Smooth muscle cell (in vitro differentiated cells): ENCODE results near the gene IST1. TPM values are rescaled to one million over a fixed set of nuclear protein-coding genes. Genes with fewer than 3 reads are reported as not detected.
"Not testable (repeated sequence)": the region's sequence is repeated elsewhere in the genome, so short reads cannot be mapped to it uniquely, and the experiment has no call there.

Experiments used
- DNase-seq: peaks from one replicate; lab custom pipeline; 2025; ENCODE audit not compliant: unreplicated experiment; lab: John Stamatoyannopoulos, UW
- H2AFZ ChIP-seq: fragments of 200-600 bp; sonication (generic); 2 replicates; pipeline ENCODE4 v1.6.0; 2016; ENCODE audit warnings: antibody characterized with exemption, low read depth, mild to moderate bottlenecking
- H3F3A ChIP-seq: fragments of 200-600 bp; sonication (generic); 2 replicates; pipeline ENCODE4 v1.6.0; 2017; ENCODE audit warnings: antibody characterized with exemption, low read depth
- H3K27ac ChIP-seq: fragments of 200-600 bp; sonication (generic); 2 replicates; pipeline ENCODE4 v1.5.1; 2016; ENCODE audit warnings: low read depth, mild to moderate bottlenecking
- H3K27me3 ChIP-seq: fragments of 200-600 bp; sonication (generic); 2 replicates; pipeline ENCODE4 v1.6.1; 2016; ENCODE audit warnings: low read depth, mild to moderate bottlenecking
- H3K36me3 ChIP-seq: fragments of 200-600 bp; sonication (generic); 2 replicates; pipeline ENCODE4 v1.5.1; 2016; ENCODE audit warnings: low read depth
- H3K4me1 ChIP-seq: fragments of 200-600 bp; sonication (generic); 2 replicates; pipeline ENCODE4 v1.5.1; 2016; ENCODE audit warnings: low read depth
- H3K4me2 ChIP-seq: fragments of 200-600 bp; sonication (generic); 2 replicates; pipeline ENCODE4 v1.6.0; 2016; ENCODE audit warnings: mild to moderate bottlenecking
- H3K4me3 ChIP-seq: fragments of 200-600 bp; sonication (generic); 2 replicates; pipeline ENCODE4 v1.5.1; 2016; ENCODE audit warnings: mild to moderate bottlenecking
- H3K79me2 ChIP-seq: fragments of 200-600 bp; sonication (generic); 2 replicates; pipeline ENCODE4 v1.6.0; 2016; ENCODE audit warnings: low read depth, mild to moderate bottlenecking
- H3K9ac ChIP-seq: fragments of 200-600 bp; sonication (generic); 2 replicates; pipeline ENCODE4 v1.6.0; 2016; ENCODE audit warnings: low read depth
- H3K9me3 ChIP-seq: fragments of 200-600 bp; sonication (generic); replicated peaks from 2 replicates; pipeline ENCODE4 v1.5.1; 2016; ENCODE audit warnings: low read depth
- H4K20me1 ChIP-seq: fragments of 200-600 bp; sonication (generic); 2 replicates; pipeline ENCODE4 v1.6.0; 2016; ENCODE audit warnings: low read depth
- WGBS: methylation state at CpG from one replicate; pipeline ENCODE4 v1.1.7; 2016; ENCODE audit warnings: low lambda C conversion rate; 5-methylcytosine and 5-hydroxymethylcytosine counted together
- polyA plus RNA-seq: library from polyadenylated mRNA; unstranded; fragments of >200 nt; fragmentation: Nextera tagmentation; extraction: Ambion mirVana; gene quantifications from 2 replicates; pipeline ENCODE4 v1.2.1, GENCODE V29; 2016
- total RNA-seq: library from RNA; depleted of rRNA; stranded (reverse); fragments of >200 nt; gene quantifications from 2 replicates; pipeline ENCODE4 v1.2.3, GENCODE V29; 2014
- TF ChIP-seq, protein P1 (sequence below): fragments of 200-600 bp; sonication (generic); IDR thresholded peaks from 2 replicates; pipeline ENCODE4 v1.5.1; 2017; ENCODE audit warnings: borderline replicate concordance, mild to moderate bottlenecking, antibody characterized with exemption; ENCODE audit not compliant: insufficient read depth, poor library complexity, severe bottlenecking

The IST1 gene
- total and polyA plus RNA-seq, 2 experiments from 2014 or later = 125 to 220 TPM

DNA sequence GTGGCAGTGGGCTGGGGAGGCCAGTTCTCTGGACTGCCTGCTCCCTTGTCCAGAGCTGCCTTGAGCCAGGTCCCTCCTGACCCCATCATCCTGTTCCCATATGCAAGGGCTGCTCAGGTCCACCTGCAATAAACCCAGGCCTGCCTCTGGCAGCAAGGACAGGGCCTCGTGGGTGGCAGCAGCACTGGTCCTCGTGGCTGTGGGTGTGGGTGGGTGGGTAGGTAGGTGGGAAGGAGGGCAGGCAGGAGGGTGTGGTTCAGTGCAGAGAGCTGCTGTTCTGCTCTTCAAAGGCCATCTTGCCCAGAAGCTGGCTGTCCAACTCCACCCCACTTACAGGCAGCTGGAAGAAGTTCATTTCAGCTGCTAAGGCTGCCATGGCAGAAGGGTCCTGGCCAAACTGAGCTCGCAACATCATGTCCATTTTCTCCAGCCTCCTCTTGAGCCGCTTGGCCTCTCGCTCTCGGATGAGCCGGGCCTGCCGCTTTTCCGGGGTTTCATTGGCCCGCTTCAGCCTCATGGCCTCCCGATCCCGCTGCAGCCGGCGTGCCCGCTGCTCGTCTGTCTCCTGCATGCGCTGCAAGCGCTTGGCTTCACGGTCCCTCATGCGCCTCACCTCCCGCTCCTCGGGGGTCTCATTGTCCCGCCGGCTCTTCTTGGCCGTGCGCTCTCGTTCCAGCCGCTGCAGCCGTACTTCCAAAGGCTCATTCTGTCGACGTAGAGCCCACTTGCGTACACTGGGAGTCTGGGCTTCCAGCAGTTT, 35.4 kb upstream of the IST1 start:
- Histone ChIP-seq H3K4me3 (no peak overlapping the region), H3K79me2 (no peaks in the 10 kb centered on the region), H3K27me3 (no peaks in the 10 kb centered on the region), H2AFZ (no peak overlapping the region), H3K27ac (no peak overlapping the region), H4K20me1 (peaks cover 25% of the 10 kb centered on the region), H3F3A (peaks cover 8% of the 10 kb centered on the region), H3K4me2 (no peak overlapping the region), H3K36me3 (peaks cover 9% of the 10 kb centered on the region), H3K4me1 (no peaks in the 10 kb centered on the region), H3K9me3 (no peaks in the 10 kb centered on the region), H3K9ac (no peak overlapping the region)
- 98% methylated on average over 32 of the region's 32 CpGs for WGBS
- no peak for DNase-seq
- TF ChIP-seq, protein P1, sequence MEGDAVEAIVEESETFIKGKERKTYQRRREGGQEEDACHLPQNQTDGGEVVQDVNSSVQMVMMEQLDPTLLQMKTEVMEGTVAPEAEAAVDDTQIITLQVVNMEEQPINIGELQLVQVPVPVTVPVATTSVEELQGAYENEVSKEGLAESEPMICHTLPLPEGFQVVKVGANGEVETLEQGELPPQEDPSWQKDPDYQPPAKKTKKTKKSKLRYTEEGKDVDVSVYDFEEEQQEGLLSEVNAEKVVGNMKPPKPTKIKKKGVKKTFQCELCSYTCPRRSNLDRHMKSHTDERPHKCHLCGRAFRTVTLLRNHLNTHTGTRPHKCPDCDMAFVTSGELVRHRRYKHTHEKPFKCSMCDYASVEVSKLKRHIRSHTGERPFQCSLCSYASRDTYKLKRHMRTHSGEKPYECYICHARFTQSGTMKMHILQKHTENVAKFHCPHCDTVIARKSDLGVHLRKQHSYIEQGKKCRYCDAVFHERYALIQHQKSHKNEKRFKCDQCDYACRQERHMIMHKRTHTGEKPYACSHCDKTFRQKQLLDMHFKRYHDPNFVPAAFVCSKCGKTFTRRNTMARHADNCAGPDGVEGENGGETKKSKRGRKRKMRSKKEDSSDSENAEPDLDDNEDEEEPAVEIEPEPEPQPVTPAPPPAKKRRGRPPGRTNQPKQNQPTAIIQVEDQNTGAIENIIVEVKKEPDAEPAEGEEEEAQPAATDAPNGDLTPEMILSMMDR = no peak

- WGBS = 97% methylated on average over 5 of the region's 5 CpGs
Measured at GRCh38 chr16:71863995-71864394, 31.3 kb upstream of the IST1 start.

DNA sequence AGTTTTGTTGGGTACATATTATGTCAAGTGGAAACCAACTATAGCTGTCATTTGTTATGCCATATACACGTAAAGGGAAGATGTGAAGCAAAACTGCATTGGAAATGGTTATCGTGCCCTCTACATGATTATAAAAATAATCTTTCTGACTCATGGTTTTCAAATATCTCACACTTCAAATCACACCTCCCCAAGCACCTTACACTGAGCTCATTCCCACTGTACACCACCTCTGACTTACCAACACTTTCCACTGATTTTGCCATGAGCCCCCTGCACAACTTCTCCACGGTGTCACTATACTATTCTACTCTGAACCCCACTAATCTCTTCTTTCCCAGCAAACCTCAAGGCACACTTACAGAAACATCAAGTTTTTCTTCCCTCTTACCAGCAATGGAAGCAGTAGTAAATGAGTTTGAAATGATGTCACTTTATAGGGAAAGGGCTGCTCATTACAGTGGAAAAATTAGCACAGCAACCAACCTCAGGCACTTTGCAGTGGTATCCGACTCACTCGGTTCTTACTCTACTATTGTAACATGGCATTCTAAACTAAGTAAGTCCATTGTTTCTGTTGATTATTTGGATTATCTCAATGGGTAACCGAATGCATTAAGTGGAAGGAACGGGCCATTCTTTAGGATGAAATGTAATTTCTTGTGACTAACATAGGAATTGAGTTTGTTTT, 30.0 kb upstream of the IST1 start:
- Histone ChIP-seq H3K79me2 (no peaks in the 10 kb centered on the region), H3F3A (no peaks in the 10 kb centered on the region), H3K27ac (no peak overlapping the region), H3K27me3 (no peaks in the 10 kb centered on the region), H3K4me3 (no peak overlapping the region), H3K9me3 (no peaks in the 10 kb centered on the region), H3K4me1 (no peaks in the 10 kb centered on the region), H2AFZ (no peak overlapping the region), H3K4me2 (no peak overlapping the region), H3K9ac (no peak overlapping the region), H3K36me3 (peaks cover 9% of the 10 kb centered on the region), H4K20me1 (peaks cover 11% of the 10 kb centered on the region)
- TF ChIP-seq, protein P1 = no peak
- no peak for DNase-seq
- 95% methylated on average over 7 of the region's 7 CpGs for WGBS

More at GRCh38 chr16:71863995-71864394, 31.3 kb upstream of the IST1 start:
- no peak overlapping the region for H3K9ac ChIP-seq
- H3K36me3 ChIP-seq = peaks cover 9% of the 10 kb centered on the region
- no peaks in the 10 kb centered on the region for H3F3A ChIP-seq
- H3K4me3 ChIP-seq = no peak overlapping the region
- no peak overlapping the region for H3K4me2 ChIP-seq
- no peak for DNase-seq
- H2AFZ ChIP-seq = no peak overlapping the region
- H4K20me1 ChIP-seq = peaks cover 7% of the 10 kb centered on the region
- H3K27me3 ChIP-seq = no peaks in the 10 kb centered on the region
- no peak overlapping the region for H3K27ac ChIP-seq
- no peaks in the 10 kb centered on the region for H3K4me1 ChIP-seq
- H3K79me2 ChIP-seq = no peaks in the 10 kb centered on the region
- no peaks in the 10 kb centered on the region for H3K9me3 ChIP-seq
- TF ChIP-seq, protein P1 = no peak

DNA sequence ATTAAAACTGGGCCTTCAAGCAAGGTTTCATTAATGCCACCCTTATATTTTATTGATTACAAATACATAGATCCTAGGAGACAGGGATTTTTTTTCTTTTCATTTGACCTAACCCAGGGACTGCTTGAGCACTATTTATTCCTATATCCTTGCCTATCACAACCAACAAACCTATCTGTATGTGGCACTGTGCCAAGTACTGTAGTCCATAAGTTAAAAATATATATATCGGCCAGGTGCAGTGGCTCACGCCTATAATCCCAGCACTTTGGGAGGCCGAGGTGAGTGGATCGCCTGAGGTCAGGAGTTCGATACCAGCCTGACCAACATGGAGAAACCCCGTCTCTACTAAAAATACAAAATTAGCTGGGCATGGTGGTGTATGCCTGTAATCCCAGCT, 28.2 kb upstream of the IST1 start:
- DNase-seq, H2AFZ ChIP-seq, H3K4me3 ChIP-seq, H3K27me3 ChIP-seq, H3K9me3 ChIP-seq, H3K9ac ChIP-seq, H3K79me2 ChIP-seq, H3K27ac ChIP-seq, H3K4me1 ChIP-seq, H3K4me2 ChIP-seq, H3K36me3 ChIP-seq, H3F3A ChIP-seq: not testable (repeated sequence)
- peaks cover 11% of the 10 kb centered on the region for H4K20me1 ChIP-seq
- WGBS = 98% methylated on average over 6 of the region's 6 CpGs
